Skeletal muscle satellite cell (primary cell): Measurements from ENCODE around the gene TTC23.

ENCODE experiments used
- H3K27me3 ChIP-seq: 2 replicates; pipeline ENCODE4 v1.7.0; 2013; ENCODE audit warnings: low read length; ENCODE audit not compliant: control insufficient read depth, insufficient read depth
- H3K36me3 ChIP-seq: 2 replicates; pipeline ENCODE4 v1.7.0; 2013; ENCODE audit warnings: mild to moderate bottlenecking, control low read depth, low read length; ENCODE audit not compliant: insufficient read depth
- H3K4me1 ChIP-seq: 2 replicates; pipeline ENCODE4 v1.7.0; 2013; ENCODE audit warnings: low read length; ENCODE audit not compliant: control insufficient read depth, insufficient read depth
- H3K4me2 ChIP-seq: 2 replicates; pipeline ENCODE4 v1.7.0; 2013; ENCODE audit warnings: mild to moderate bottlenecking, low read length
- H3K4me3 ChIP-seq: 2 replicates; pipeline ENCODE4 v1.7.0; 2013; ENCODE audit warnings: low read length
- H3K9ac ChIP-seq: 2 replicates; pipeline ENCODE4 v1.7.0; 2013; ENCODE audit warnings: mild to moderate bottlenecking, low read depth, low read length, moderate library complexity
- H3K9me3 ChIP-seq: replicated peaks from 2 replicates; pipeline ENCODE4 v1.7.0; 2013; ENCODE audit warnings: mild to moderate bottlenecking, control low read depth, low read length

The TTC23 gene

DNA sequence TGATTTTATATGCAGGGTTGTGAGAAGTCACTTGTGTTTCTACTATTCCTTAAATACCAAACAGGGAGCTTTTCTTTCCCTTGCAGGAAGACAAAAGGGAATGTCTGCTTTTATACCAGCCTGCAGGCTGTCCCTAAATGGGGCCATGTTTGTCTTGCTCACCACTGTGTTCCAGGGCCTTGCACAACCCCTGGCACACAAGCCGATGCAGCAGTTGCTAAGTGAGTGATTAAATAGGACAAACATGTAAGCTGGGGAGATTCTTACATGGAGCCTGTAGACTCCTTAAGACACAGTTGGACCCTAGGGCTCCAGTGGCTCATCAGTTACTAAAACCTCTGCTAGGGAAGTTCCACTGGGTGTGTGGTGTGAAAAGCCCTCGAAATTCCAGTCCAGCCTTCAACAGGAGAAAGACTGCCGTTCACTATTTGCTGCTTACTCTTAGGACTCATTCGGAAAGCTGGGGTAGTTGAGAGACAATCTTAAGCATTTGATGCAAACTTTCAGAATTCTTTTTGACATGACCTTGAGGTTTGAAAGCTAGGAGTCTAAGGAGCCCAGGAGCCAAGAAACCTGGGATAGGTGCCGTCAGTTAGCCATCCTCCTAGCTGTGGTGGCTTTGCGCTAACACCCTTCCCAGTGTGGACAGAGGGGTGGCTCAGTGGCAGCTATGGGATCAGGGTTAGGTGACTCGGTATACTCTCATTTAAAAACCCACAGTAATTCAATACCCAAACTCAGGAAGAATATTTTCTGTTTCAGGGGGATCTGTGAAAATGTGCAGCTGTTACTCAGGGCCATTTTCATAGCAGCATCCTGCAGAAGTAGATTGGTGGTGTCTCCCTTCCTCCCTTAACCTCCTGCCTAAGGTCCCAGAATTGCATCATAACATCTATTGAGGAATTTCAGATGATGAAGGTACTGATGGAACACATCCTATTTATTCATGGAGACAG lies 105.4 kb downstream of the TTC23 start:
- H3K4me2 ChIP-seq = no peak overlapping the region
- H3K27me3 ChIP-seq = no peaks in the 10 kb centered on the region
- H3K4me3 ChIP-seq = no peak overlapping the region
- peaks cover 4% of the 10 kb centered on the region for H3K36me3 ChIP-seq
- H3K4me1 ChIP-seq = no peaks in the 10 kb centered on the region
- no peaks in the 10 kb centered on the region for H3K9me3 ChIP-seq
- no peak overlapping the region for H3K9ac ChIP-seq

DNA sequence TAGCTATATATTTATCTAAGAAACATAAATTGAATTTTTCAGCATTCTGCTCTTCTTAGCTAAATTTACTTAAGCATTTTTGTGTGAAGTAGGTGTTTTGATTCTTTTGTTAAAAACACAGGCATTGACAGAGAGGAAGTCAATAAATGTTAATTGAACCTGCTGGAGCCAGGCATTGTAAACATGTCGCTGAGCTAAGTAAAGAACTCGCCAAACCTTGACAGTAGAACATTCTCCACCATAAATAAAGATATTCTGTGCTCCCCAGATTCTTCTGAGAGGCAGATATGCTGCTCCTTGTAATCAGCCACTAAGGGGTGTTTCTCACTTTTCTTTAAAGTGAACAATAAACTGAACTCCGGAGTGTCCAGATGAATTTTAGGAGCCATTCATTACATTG lies 106.1 kb downstream of the TTC23 start:
- peaks cover 4% of the 10 kb centered on the region for H3K36me3 ChIP-seq

DNA sequence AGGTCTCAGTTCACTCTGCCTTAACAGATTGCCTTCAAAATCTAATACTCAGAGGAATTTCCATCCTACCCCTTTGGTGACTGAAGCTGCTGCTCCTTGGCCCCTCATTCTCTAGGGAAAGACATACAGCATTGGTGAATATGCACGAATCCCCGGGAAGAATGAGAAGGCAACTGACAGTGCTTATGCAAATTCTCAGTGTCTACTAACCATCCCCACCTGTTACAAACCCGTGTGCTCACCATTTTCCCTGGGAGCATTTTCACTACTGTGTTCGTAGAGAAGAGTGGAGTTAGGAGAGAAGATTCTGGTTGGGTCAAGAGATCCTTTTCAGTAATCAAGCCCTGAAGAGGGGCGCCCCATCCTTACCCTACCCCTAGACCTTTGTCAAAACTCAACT lies 106.8 kb downstream of the TTC23 start:
- H3K4me1 ChIP-seq = no peaks in the 10 kb centered on the region
- peaks cover 5% of the 10 kb centered on the region for H3K36me3 ChIP-seq
- H3K4me3 ChIP-seq = no peak overlapping the region
- H3K9ac ChIP-seq = no peak overlapping the region
- H3K4me2 ChIP-seq = no peak overlapping the region
- H3K27me3 ChIP-seq = no peaks in the 10 kb centered on the region
- H3K9me3 ChIP-seq = no peaks in the 10 kb centered on the region

More for the DNA sequence above, 106.1 kb downstream of the TTC23 start:
- Histone ChIP-seq H3K9ac (no peak overlapping the region), H3K9me3 (no peaks in the 10 kb centered on the region), H3K4me3 (no peak overlapping the region), H3K4me1 (no peaks in the 10 kb centered on the region), H3K27me3 (no peaks in the 10 kb centered on the region), H3K4me2 (no peak overlapping the region)

DNA sequence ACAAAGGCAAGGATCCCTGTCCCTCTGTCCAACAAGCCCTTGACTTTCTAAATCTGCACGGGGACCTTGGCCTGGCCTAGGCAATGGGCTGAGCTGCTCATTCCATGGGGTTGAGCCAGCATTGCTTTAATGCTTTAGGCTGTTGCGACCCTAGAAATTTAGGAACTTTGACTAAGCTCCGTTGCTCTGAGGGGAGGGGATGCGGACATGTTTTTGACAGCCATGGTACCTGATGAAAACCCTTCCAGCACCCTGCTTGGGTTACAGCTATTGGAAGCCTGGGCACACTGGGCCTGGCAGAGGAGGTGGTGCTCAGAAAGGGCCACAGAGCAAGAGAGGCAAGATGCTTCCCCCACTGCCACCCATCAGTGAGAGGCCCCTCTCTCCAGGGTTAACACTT lies 107.4 kb downstream of the TTC23 start:
- no peak overlapping the region for H3K4me2 ChIP-seq
- no peaks in the 10 kb centered on the region for H3K27me3 ChIP-seq
- no peak overlapping the region for H3K4me3 ChIP-seq
- peaks cover 10% of the 10 kb centered on the region for H3K36me3 ChIP-seq
- no peak overlapping the region for H3K9ac ChIP-seq
- no peaks in the 10 kb centered on the region for H3K4me1 ChIP-seq
- no peaks in the 10 kb centered on the region for H3K9me3 ChIP-seq

DNA sequence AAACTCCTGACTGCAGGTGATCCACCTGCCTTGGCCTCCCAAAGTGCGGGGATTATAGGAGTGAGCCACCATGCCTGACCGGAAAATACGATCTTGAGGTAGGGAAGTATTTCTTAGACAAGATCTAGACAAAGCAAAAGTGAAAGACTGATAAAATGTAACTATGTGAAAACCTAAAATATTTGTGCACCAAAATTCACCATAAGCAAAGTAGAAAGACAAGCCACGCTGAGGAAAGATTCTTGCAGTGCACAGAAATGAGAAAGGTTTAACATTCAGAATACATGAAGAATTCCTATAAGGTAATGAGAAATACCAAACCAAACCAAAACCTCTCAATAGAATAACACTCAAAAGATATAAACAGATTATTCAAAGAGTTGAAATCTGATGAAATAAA lies 108.8 kb downstream of the TTC23 start:
- Histone ChIP-seq H3K4me2 (no peak overlapping the region), H3K27me3 (no peaks in the 10 kb centered on the region), H3K9me3 (no peaks in the 10 kb centered on the region), H3K4me1 (peaks cover 2% of the 10 kb centered on the region), H3K36me3 (peaks cover 17% of the 10 kb centered on the region), H3K9ac (no peak overlapping the region), H3K4me3 (no peak overlapping the region)

DNA sequence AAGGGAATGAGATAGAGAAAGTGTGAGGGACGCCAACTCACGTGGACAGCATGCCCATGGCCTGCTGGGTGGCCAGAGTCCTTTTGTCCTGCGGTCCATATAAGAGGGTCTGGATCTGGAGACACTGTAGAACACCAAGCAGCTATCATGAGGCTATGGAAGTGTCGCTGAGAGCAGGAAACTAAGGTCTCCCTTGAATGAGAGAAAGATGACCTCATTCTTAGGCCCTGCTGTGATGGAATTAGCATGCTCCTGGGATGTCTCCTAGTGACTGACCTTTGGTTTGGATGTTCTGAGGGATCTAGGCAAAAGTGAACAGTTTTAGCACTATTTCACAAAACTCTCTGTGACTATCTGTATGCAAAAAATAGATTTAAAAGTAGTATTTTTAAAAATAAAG lies 110.1 kb downstream of the TTC23 start:
- Histone ChIP-seq H3K4me2 (no peak overlapping the region), H3K4me3 (no peak overlapping the region), H3K9ac (no peak overlapping the region), H3K27me3 (no peaks in the 10 kb centered on the region), H3K9me3 (no peaks in the 10 kb centered on the region), H3K4me1 (peaks cover 8% of the 10 kb centered on the region), H3K36me3 (peaks cover 17% of the 10 kb centered on the region)

DNA sequence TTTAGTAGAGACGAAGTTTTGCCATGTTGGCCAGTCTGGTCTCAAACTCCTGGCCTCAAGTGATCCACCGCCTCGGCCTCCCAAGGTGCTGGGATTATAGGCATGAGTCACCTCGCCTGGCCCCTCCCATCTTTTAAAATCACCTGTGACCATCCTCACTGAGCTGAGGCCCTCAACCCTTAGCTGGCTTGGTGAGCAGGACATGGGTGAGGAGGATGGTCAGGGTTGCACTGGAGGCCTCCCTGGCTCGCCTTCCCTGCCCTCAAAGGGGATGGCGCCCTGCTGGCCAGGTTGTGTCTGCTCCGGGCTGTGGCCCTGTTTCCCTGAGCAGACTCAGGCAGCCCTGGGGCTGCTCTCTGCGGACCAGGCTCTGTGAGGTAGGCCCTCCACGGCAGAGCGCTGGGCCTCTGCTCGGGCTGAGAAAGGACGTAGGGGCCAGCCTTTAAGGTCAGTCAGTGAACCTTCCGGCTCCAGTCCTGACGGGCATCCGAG lies 110.8 kb downstream of the TTC23 start:
- no peak overlapping the region for H3K9ac ChIP-seq
- peaks cover 8% of the 10 kb centered on the region for H3K4me1 ChIP-seq
- H3K36me3 ChIP-seq = peaks cover 17% of the 10 kb centered on the region

DNA sequence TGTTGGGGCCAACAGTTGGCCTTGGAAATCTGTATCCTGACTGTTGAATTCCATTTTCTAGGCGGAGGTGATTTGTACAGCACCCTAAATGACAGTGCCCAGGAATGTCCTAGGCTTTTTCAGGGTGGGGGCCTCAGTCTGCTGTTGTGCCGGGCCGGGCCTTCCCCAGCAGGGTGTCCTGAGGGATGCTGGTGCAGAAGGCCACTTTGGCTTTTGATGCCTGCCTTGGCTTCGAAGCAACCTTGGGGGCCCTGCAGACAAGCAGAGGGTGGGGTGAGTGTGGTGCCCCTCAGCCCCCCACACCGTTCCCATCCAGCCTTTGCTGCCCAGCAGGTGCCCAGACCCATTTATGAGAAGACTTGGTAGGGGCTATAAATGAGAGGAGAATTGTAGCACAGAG lies 111.5 kb downstream of the TTC23 start:
- no peaks in the 10 kb centered on the region for H3K9me3 ChIP-seq
- peaks cover 8% of the 10 kb centered on the region for H3K4me1 ChIP-seq
- H3K4me2 ChIP-seq = no peak overlapping the region
- H3K36me3 ChIP-seq = peaks cover 17% of the 10 kb centered on the region
- no peaks in the 10 kb centered on the region for H3K27me3 ChIP-seq
- no peak overlapping the region for H3K4me3 ChIP-seq
- H3K9ac ChIP-seq = no peak overlapping the region

More for the DNA sequence above, 110.8 kb downstream of the TTC23 start:
- H3K9me3 ChIP-seq = no peaks in the 10 kb centered on the region
- H3K4me3 ChIP-seq = no peak overlapping the region
- no peak overlapping the region for H3K4me2 ChIP-seq
- H3K27me3 ChIP-seq = no peaks in the 10 kb centered on the region

DNA sequence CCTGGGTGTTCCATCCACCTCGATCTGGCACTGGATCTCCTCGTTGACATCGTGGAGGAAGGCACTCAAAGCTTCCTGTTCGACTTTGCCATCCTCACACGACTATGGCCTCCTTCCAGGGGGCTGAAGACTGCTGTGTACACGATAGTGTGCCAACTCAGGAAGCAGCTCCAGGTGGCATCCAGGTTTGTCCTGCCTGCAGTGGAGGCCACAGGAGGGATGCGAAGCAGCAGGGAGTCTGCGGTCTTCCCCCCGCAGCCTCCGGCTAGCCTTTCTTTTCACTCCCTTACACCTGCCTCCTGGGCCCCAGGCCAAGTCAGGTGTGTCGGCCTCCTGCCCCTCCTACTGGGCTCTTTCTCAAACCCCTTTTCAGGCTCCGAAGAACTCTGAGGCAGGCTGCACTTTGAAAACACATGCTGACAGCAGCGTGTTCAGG lies 112.3 kb downstream of the TTC23 start:
- no peaks in the 10 kb centered on the region for H3K9me3 ChIP-seq
- no peak overlapping the region for H3K9ac ChIP-seq
- H3K4me2 ChIP-seq = no peak overlapping the region
- peaks cover 8% of the 10 kb centered on the region for H3K4me1 ChIP-seq
- H3K36me3 ChIP-seq = peaks cover 17% of the 10 kb centered on the region
- H3K4me3 ChIP-seq = no peak overlapping the region
- H3K27me3 ChIP-seq = no peaks in the 10 kb centered on the region

DNA sequence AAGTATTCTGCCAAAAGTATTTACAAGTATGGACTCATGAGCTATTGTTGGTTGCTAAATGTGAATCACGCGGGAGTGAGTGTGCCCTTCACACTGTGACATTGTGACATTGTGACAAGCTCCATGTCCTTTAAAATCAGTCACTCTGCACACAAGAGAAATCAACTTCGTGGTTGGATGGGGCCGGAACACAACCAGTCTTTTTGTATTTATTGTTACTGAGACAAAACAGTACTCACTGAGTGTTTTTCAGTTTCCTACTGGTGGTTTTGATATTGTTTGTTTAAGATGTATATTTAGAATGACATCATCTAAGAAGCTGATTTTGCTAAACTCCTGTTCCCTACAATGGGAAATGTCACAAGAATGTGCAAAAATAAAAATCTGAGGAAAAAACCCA lies 114.2 kb downstream of the TTC23 start:
- no peaks in the 10 kb centered on the region for H3K27me3 ChIP-seq
- no peaks in the 10 kb centered on the region for H3K9me3 ChIP-seq
- H3K4me1 ChIP-seq = peaks cover 8% of the 10 kb centered on the region
- no peak overlapping the region for H3K4me2 ChIP-seq
- H3K4me3 ChIP-seq = no peak overlapping the region
- no peak overlapping the region for H3K9ac ChIP-seq
- H3K36me3 ChIP-seq = peaks cover 17% of the 10 kb centered on the region

DNA sequence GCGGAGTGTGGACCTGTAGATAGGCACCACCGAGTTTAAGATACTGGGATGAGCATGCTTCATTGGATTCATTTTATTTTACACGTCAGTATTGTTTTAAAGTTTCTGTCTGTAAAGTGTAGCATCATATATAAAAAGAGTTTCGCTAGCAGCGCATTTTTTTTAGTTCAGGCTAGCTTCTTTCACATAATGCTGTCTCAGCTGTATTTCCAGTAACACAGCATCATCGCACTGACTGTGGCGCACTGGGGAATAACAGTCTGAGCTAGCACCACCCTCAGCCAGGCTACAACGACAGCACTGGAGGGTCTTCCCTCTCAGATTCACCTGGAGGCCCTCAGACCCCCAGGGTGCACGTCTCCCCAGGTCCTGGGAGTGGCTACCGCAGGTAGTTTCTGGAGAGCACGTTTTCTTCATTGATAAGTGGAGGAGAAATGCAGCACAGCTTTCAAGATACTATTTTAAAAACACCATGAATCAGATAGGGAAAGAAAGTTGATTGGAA lies 115.0 kb downstream of the TTC23 start:
- Histone ChIP-seq H3K4me3 (no peak overlapping the region), H3K4me1 (peaks cover 8% of the 10 kb centered on the region), H3K9me3 (no peaks in the 10 kb centered on the region), H3K27me3 (no peaks in the 10 kb centered on the region), H3K9ac (no peak overlapping the region), H3K36me3 (peaks cover 17% of the 10 kb centered on the region), H3K4me2 (no peak overlapping the region)
